CD4-positive, alpha-beta T cell (primary cell): ENCODE data around the gene CSNK1G1. TPM values are rescaled to one million over a fixed set of nuclear protein-coding genes. Genes with fewer than 3 reads are reported as not detected.

ENCODE experiments used
- ATAC-seq: fragments of 200-7000 bp; cut with Tn5 transposase; one replicate; pipeline ENCODE4 v1.10.0; 2022; ENCODE audit warnings: mild to moderate bottlenecking; ENCODE audit not compliant: poor library complexity
- CTCF ChIA-PET: fragments of 350-600 bp; sonication (Branson Sonifier 250); formaldehyde crosslinking; loops from one replicate; lab custom pipeline; 2021; ENCODE audit warnings: antibody characterized with exemption, inconsistent platforms; lab: Charles Lee
- POLR2A ChIA-PET: fragments of 350-600 bp; sonication (Branson Sonifier 250); formaldehyde crosslinking; loops from one replicate; lab custom pipeline; 2021; ENCODE audit warnings: antibody characterized with exemption, inconsistent platforms; lab: Charles Lee
- DNase-seq, 14 experiments: peaks; one replicate each; pipeline ENCODE4 v3.0.0-alpha.2; 2013 to 2020; ENCODE audit warnings: mixed read lengths in 2 of 14
- H3K27ac ChIP-seq, 2 donors: one replicate each; pipeline versions ENCODE4 v1.5.1 to v1.7.0; 2013; ENCODE audit warnings: low read length in 2 of 2, low read depth in 1 of 2, mild to moderate bottlenecking in 1 of 2
- H3K27me3 ChIP-seq, 2 experiments: 1 replicate in 1 of 2; 2 replicates in 1 of 2; pipeline versions ENCODE4 v1.6.1 to v1.7.0; 2013; ENCODE audit warnings: low read length in 2 of 2, control low read depth in 1 of 2, mild to moderate bottlenecking in 1 of 2, moderate library complexity in 1 of 2; ENCODE audit not compliant: insufficient read depth in 2 of 2, control insufficient read depth in 1 of 2
- H3K36me3 ChIP-seq: one replicate; pipeline ENCODE4 v1.6.1; 2013; ENCODE audit warnings: low read length, control low read depth; ENCODE audit not compliant: insufficient read depth
- H3K4me1 ChIP-seq: one replicate; pipeline ENCODE4 v1.6.1; 2013; ENCODE audit warnings: low read length, control low read depth; ENCODE audit not compliant: insufficient read depth
- H3K4me3 ChIP-seq: one replicate; pipeline ENCODE4 v1.5.1; 2013; ENCODE audit warnings: mild to moderate bottlenecking, low read length, moderate library complexity
- H3K9me3 ChIP-seq, 2 experiments: 1 replicate in 1 of 2; 2 replicates in 1 of 2; pipeline versions ENCODE4 v1.6.1 to v1.7.0; 2013; ENCODE audit warnings: low read length in 2 of 2, mild to moderate bottlenecking in 2 of 2, control low read depth in 1 of 2, moderate library complexity in 1 of 2; ENCODE audit not compliant: control insufficient read depth in 1 of 2, insufficient read depth in 1 of 2
- H3K27ac Mint-ChIP-seq: one replicate; pipeline ENCODE4 v1.8.0; 2020; ENCODE audit warnings: mixed read lengths
- H3K27me3 Mint-ChIP-seq: one replicate; pipeline ENCODE4 v1.8.0; 2021; ENCODE audit warnings: mixed read lengths
- H3K36me3 Mint-ChIP-seq: one replicate; pipeline ENCODE4 v1.8.0; 2021; ENCODE audit warnings: low read depth, mixed read lengths
- H3K4me1 Mint-ChIP-seq: one replicate; pipeline ENCODE4 v1.8.0; 2021; ENCODE audit warnings: low read depth, mixed read lengths
- H3K4me3 Mint-ChIP-seq: one replicate; pipeline ENCODE4 v1.8.0; 2020; ENCODE audit warnings: mild to moderate bottlenecking, mixed read lengths
- H3K9me3 Mint-ChIP-seq: one replicate; pipeline ENCODE4 v1.8.0; 2020; ENCODE audit warnings: mixed read lengths
- intact Hi-C, 2 experiments: fragments of 100-400 bp; cut with DNase I in 1 of 2; cut with micrococcal nuclease in 1 of 2; formaldehyde crosslinking; loops; one replicate each; pipeline versions ENCODE4 v1.15.1 to v1.9.0; 2023 to 2025; cut with DNase I, micrococcal nuclease
- total RNA-seq, 174 experiments: library from RNA in 2 of 174; stranded (reverse) in 2 of 174; gene quantifications; one replicate each; pipeline ENCODE4 v1.2.3 and lab custom pipeline; 2021 to 2026
- TF ChIP-seq, protein P1 (sequence below): fragments of 200-600 bp; IDR thresholded peaks from one replicate; pipeline ENCODE4 v1.8.0; 2022; ENCODE audit warnings: antibody characterized with exemption, mild to moderate bottlenecking

Gene CSNK1G1
- total RNA-seq, 2 experiments from 2014 or later, result 12.2 to 13.7 TPM

DNA sequence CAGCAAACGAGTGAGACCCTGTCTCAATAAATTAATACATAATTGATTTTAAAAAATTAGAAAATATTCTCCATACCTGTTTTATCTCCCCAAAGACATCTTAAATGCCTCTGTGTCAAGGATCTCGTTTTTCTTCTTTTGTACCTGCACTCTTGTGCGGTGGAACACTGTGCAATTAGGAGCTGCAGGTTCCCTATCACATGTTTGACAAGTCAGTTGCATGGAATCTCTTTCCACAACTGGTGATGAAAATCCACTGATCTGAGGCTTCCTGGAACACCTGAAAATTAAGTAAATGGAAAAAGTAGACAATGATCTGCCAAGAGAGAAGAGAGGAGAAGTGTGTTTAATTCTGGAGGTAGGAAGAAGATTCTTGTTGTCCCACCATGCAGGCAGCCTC lies 207.4 kb downstream of the CSNK1G1 start:
- Histone ChIP-seq H3K36me3 (peaks cover 11% of the 10 kb centered on the region), H3K9me3 (no peaks in the 10 kb centered on the region), H3K27ac (no peak overlapping the region), H3K4me1 (peaks cover 32% of the 10 kb centered on the region), H3K4me3 (no peak overlapping the region), H3K27me3 (peaks cover 18% of the 10 kb centered on the region in 2 experiments)
- Mint-ChIP-seq H3K36me3 (peaks cover 22% of the 10 kb centered on the region), H3K27me3 (peaks cover 27% of the 10 kb centered on the region), H3K27ac (no peak overlapping the region), H3K4me1 (peaks cover 28% of the 10 kb centered on the region), H3K4me3 (no peak overlapping the region), H3K9me3 (no peaks in the 10 kb centered on the region)
- ChIA-PET POLR2A (interaction anchor here (2.1 kb wide), 1 partner anchor 14 kb away, joined by 10 read pairs; the partner anchor contains the start of gene PPIB), CTCF (interaction anchor here (1.2 kb wide), 1 partner anchor 14 kb away, joined by 4 read pairs; the partner anchor contains the start of gene PPIB)
- DNase-seq (no peak), ATAC-seq (no peak)
- TF ChIP-seq, protein P1, sequence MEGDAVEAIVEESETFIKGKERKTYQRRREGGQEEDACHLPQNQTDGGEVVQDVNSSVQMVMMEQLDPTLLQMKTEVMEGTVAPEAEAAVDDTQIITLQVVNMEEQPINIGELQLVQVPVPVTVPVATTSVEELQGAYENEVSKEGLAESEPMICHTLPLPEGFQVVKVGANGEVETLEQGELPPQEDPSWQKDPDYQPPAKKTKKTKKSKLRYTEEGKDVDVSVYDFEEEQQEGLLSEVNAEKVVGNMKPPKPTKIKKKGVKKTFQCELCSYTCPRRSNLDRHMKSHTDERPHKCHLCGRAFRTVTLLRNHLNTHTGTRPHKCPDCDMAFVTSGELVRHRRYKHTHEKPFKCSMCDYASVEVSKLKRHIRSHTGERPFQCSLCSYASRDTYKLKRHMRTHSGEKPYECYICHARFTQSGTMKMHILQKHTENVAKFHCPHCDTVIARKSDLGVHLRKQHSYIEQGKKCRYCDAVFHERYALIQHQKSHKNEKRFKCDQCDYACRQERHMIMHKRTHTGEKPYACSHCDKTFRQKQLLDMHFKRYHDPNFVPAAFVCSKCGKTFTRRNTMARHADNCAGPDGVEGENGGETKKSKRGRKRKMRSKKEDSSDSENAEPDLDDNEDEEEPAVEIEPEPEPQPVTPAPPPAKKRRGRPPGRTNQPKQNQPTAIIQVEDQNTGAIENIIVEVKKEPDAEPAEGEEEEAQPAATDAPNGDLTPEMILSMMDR, result no peak
- intact Hi-C loops, result no loop called here

GRCh38 chr15:64148168-64148567 lies 207.8 kb downstream of the CSNK1G1 start:
- intact Hi-C loops, result no loop called here
- Mint-ChIP-seq H3K36me3 (peaks cover 23% of the 10 kb centered on the region), H3K27ac (no peak overlapping the region), H3K4me3 (no peak overlapping the region), H3K27me3 (peaks cover 23% of the 10 kb centered on the region), H3K4me1 (peaks cover 24% of the 10 kb centered on the region), H3K9me3 (no peaks in the 10 kb centered on the region)
- TF ChIP-seq, protein P1, result no peak
- DNase-seq (no peak), ATAC-seq (no peak)
- peaks cover 15% of the 10 kb centered on the region for H3K36me3 ChIP-seq
- H3K4me3 ChIP-seq, result no peak overlapping the region
- no peak overlapping the region for H3K27ac ChIP-seq
- H3K4me1 ChIP-seq, result peaks cover 28% of the 10 kb centered on the region
- POLR2A ChIA-PET, result interaction anchor here (2.1 kb wide), 1 partner anchor 15 kb away, joined by 10 read pairs; the partner anchor contains the start of gene PPIB
- CTCF ChIA-PET, result no interaction called here
- peaks cover 15 to 17% of the 10 kb centered on the region in 2 experiments for H3K27me3 ChIP-seq
- H3K9me3 ChIP-seq, result no peaks in the 10 kb centered on the region

DNA sequence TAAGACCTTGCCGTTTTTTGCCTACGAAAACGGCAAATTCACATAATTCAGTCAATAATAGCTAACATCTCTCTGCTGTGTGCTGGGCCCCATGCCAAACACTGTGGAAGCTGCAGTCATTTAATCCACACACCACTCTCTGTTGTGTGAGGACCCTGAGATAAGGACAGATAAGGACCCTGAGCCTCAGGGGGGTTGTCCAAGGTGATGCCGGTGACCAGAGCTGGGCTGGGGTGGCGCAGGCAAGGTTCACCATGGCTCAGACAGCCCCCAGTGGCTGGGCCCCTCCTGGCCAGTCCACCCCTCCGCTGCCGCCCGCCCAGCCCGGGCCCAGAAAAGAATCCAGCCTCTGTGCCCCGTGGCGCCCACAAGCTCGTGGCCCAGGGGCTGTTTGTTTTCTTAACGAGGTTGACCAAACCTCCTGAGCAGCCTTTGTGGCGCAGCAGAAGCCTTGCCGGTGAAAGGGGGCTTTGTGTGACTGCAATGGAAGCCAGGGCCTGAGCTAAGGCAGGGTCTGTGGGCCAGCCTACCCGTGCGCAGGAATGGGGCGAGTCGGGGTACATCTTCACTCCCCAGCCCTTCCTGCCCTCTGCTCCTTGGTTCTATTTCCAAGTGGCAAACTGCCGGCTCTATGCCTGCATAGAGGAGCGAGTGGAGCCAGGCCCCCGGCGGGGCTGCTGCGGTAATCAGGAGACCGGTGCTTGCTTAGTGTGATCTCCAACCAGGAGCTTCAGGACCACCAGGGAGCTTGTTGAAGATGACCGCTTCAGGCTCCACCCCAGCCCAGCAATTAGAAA lies 208.9 kb downstream of the CSNK1G1 start:
- TF ChIP-seq, protein P1, result no peak
- peaks cover 24% of the 10 kb centered on the region for H3K36me3 ChIP-seq
- Mint-ChIP-seq H3K27me3 (peaks cover 14% of the 10 kb centered on the region), H3K4me3 (no peak overlapping the region), H3K27ac (no peak overlapping the region), H3K36me3 (peaks cover 34% of the 10 kb centered on the region), H3K9me3 (no peaks in the 10 kb centered on the region), H3K4me1 (peaks cover 16% of the 10 kb centered on the region)
- H3K27me3 ChIP-seq, result peaks cover 6 to 7% of the 10 kb centered on the region in 2 experiments
- POLR2A ChIA-PET, result interaction anchor here (0.7 to 1.1 kb wide), 2 partner anchors 16 to 513 kb away, joined by 3 read pairs; no protein-coding TSS in a partner anchor
- H3K4me1 ChIP-seq, result peaks cover 17% of the 10 kb centered on the region
- CTCF ChIA-PET, result no interaction called here
- H3K4me3 ChIP-seq, result no peak overlapping the region
- no peak for ATAC-seq
- H3K9me3 ChIP-seq, result no peaks in the 10 kb centered on the region
- intact Hi-C loops, result no loop called here
- no peak overlapping the region for H3K27ac ChIP-seq
- DNase-seq, result no peak
